IPS-NIHi11 (cell line): Measurements from ENCODE around the gene MYO9A.

Experiments used
- DNase-seq: peaks from one replicate; pipeline ENCODE4 v3.0.0; 2012; ENCODE audit warnings: mixed read lengths, low spot score

The MYO9A gene

DNA sequence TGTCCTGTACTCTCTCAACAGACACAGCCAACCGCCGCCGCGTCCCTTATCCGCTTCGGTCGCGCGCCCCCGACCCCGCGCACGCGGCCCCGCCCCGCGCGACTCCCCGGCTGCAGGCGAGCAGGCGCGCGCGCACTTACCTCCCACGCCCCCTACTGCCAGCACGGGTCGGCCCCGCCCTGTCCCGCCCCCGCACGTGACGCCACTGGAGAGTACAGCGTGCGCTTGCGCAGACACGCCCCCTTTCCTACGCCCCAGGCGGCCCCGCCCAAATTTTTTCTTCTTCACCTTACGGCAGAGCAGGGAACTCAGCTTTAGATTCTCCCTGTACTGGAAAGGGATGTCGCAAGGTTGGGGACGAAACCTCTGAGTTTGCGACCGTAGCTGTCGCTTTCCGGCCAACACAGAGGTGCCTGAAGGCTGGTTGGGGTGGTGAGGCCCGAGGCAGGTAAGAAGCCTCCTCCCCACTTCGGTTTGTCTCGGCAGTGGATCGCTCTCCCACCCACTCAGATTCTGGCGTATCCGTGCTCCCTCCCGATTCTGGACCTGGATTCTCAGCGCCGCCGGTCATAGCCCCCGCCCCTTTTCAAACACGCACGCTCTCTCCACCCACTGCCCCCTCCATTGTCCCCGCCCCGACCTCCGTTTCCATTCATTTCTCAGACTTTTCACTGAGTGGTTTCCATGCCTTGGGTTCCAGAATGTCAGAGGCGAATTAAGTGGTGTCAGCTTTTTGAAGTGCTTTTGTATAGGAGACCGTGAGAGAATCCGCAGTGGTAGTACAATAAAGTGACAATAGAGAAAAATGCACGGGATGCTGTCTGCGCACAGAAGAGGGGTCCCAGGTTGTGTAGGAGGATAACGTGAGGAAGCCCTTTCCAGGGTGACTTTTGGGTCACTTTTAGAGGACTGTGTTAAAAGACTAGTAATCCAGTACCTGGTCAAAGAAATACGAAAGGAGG is at the start of gene MYO9A, which contains the start of gene SENP8:
Gene MYO9A, minus strand, starts transcription at position 134 of the 962 bp plus-strand sequence. CDS start 71,587 bp downstream, outside the sequence.
Gene SENP8, plus strand, starts transcription at position 387 of the 962 bp plus-strand sequence. CDS start 21,221 bp downstream, outside the sequence.
- peak; percentile 96 for DNase-seq

- DNase-seq, result no peak
Observed at GRCh38 chr15:72167445-72167844, 49.5 kb upstream of the MYO9A start.

DNA sequence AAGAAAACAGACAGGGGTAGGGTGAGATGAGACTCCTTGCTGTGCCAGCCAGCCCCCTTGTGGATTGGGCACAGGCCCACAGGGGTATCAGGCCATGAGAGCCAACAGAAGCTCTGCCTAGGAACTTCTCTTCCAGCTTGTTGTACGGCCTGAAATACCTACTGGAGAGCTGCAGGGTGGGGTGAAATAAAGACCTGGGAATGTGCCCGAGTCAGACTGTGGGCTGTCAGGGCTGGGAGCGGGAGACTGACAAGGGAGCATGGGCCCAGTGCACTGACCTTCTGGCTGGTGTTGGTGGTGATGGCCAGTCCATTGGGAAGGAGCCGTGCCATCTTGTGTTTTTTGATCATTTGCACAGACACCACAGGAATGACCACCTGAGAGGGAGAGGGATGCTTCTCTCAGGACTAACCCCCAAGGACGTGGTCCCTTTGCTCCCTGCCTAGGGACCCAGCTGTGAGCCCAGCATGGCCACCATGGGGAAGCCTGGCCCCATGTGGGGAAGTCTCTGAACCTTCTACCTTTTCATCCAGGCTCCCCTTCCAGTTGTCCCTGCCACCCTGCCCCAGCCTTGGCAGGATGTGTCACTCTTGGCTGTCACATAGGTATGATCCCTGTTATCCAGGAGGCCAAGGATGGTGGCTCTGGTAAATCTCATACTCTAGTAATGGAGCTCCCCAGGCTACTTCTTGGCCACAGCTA is 48.9 kb upstream of the MYO9A start:
- no peak for DNase-seq

DNA sequence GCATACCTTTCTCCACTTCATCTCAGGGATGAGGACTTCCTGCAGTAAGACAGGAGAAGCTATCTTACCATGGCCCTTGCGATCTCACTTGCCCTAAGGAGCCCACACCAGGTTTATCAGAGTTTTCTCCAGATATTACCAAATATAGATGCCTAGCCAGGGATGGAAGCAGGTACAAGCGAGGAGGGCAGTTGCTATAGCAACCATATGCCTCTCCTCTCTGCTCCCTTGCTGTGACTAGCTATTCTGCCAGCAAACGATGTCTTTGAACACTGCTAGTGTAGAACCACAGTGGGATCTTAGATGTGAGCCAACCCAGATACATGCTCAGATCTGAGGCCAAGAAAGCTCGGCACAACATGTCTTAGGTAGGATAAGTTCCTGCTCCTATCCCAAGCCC is 45.8 kb upstream of the MYO9A start:
- no peak for DNase-seq

DNA sequence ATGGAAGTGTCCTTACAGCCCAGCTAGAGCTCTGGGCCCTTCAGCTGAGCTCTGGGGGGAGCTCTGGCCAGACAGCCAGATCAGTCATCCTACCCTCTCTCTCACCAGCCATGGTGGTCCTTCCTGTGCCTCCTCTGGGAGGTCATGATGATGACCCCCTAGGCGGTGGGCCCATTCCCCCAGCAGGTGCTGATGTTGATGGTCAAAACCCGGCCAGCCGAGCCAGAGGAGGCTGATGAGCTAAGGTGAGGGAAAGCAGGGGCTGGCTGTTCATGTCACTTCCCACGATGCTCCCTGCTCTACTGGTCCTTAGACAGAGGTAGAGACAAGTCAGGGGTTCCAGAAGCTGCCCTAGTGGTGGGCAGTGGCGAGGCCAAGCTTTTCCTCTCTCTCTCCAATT is 44.6 kb upstream of the MYO9A start:
- DNase-seq, result no peak

GRCh38 chr15:72161361-72162132 is 43.6 kb upstream of the MYO9A start:
- no peak for DNase-seq

- DNase-seq, result no peak
Observed at GRCh38 chr15:72160696-72161245, 42.8 kb upstream of the MYO9A start.

DNA sequence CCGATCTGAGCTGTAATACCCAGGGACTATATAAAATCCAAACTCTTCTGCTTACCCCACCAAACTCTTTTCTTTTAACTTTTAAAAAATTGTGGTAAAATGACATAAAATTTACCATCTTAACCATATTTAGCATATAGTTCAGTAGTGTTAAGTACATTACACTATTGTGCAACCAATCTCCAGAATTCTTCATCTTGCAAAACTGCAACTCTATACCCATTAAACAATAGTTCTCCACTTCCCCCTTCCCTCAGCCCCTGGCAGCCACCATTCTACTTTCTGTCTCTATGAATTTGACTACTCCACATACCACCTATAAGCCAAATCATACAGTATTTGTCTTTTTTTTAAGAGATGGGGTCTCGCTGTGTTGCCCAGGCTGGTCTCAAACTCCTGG is 39.0 kb upstream of the MYO9A start:
- DNase-seq, result no peak

GRCh38 chr15:72155635-72156616 is 38.0 kb upstream of the MYO9A start:
- peak; percentile 81 for DNase-seq

DNA sequence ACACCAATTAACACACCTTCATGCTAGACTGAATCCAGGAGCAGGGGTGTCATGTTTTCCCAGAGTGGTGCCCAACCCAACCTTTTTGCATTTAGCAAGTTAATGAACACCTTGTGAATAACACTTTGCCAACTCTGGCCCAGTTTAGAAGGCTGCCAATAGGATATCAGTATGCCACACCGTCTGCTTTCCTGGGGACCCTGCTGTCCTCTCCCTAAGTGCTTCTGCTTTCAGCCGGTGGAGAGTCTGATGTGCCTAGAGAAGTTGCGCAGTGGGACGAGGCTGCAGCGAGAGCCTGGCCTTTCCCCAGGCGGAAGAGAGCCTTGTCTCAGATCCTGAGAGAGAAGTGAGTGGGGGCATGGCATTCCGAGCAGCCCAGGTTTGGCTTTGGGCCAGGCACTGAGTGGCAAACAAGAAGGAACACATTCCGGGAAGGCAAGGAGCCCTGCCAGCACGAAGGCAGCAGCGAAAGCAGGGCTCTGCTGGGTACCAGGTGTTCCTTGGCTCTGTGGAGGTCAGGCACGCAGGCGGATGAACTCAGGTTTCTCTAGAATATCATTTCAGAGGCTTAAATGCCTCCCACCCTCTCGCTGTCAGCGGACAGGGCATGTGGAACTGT is 37.2 kb upstream of the MYO9A start:
- peak; percentile 50 for DNase-seq

DNA sequence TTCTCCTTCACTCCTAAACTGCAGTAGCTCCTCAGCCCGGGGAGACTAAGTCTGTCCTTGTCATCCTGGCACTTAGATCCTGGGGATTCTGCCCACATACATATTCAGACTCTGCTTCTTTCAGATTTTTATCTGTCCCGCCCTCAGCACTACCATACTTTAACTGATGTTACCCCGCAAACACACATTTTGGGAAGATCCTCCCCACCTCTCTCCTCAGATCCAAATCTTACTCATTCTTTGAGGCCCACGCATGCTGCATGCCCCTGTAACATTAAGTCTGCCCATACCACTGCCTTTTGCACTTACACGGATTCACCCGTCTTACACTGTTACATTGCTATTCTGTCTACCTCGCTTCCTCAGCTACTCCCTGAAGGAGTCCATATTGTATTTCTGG is 36.4 kb upstream of the MYO9A start:
- DNase-seq, result no peak

- no peak for DNase-seq
Observed at GRCh38 chr15:72153269-72154000, 35.5 kb upstream of the MYO9A start.

GRCh38 chr15:72147418-72147817 is 29.5 kb upstream of the MYO9A start:
- no peak for DNase-seq

- DNase-seq, result no peak
Observed at GRCh38 chr15:72146934-72147333, 29.0 kb upstream of the MYO9A start.

DNA sequence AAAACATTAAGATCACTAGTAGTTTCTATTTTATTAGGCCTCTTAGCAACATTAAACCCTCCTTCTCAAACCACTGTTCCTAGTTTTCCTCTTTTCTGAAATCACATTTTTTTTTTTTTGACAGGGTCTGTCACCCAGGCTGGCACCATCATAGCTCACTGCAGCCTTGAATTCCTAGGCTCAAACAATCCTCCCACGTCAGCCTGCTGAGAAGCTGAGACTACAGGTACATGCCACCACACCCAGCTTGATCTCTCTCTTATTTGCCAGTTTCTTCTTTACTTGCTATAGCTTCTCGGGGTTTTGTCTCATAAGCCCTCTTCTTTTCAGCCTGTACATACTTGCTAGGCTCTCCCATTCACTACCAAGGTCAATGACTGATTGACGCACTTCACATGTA is 28.3 kb upstream of the MYO9A start:
- no peak for DNase-seq

- DNase-seq, result no peak
Observed at GRCh38 chr15:72141171-72142084, 23.5 kb upstream of the MYO9A start.

GRCh38 chr15:72140088-72140487 is 22.1 kb upstream of the MYO9A start:
- DNase-seq, result no peak

DNA sequence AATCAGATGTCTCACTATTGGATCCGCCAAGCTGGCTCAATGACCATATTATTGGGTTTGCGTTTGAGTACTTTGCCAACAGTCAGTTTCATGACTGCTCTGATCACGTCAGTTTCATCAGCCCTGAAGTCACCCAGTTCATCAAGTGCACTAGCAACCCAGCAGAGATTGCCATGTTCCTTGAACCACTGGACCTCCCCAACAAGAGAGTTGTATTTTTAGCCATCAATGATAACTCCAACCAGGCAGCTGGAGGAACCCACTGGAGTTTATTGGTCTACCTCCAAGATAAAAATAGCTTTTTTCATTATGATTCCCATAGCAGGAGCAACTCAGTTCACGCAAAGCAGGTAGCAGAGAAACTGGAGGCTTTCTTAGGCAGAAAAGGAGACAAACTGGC is 21.7 kb upstream of the MYO9A start:
- DNase-seq, result no peak
